Fibroblast of lung (primary cell): ENCODE measurements around the gene HS3ST6. TPM values are rescaled to one million over a fixed set of nuclear protein-coding genes. Genes with fewer than 3 reads are reported as not detected.

Experiments used
- DNase-seq, 2 donors: peaks; one replicate each; pipeline versions ENCODE4 v3.0.0 to v3.0.0-alpha.2; 2010; ENCODE audit warnings: low read depth in 2 of 2
- H2AFZ ChIP-seq: 2 replicates; pipeline ENCODE4 v1.5.1; 2012; ENCODE audit warnings: low read length, control low read depth, inconsistent platforms
- H3K27ac ChIP-seq: 2 replicates; pipeline ENCODE4 v1.5.1; 2011; ENCODE audit warnings: low read length, control low read depth; ENCODE audit not compliant: insufficient read depth
- H3K27me3 ChIP-seq: 2 replicates; pipeline ENCODE4 v1.5.1; 2011; ENCODE audit warnings: mild to moderate bottlenecking, low read length; ENCODE audit not compliant: control insufficient read depth, insufficient read depth
- H3K36me3 ChIP-seq: 2 replicates; pipeline ENCODE4 v1.5.1; 2011; ENCODE audit warnings: low read length; ENCODE audit not compliant: control insufficient read depth, insufficient read depth
- H3K4me1 ChIP-seq: 2 replicates; pipeline ENCODE4 v1.5.1; 2011; ENCODE audit warnings: low read length; ENCODE audit not compliant: control insufficient read depth, insufficient read depth; ENCODE audit errors: extremely low read depth
- H3K4me2 ChIP-seq: 2 replicates; pipeline ENCODE4 v1.5.1; 2011; ENCODE audit warnings: low read length, control low read depth; ENCODE audit not compliant: insufficient read depth; ENCODE audit errors: extremely low read depth
- H3K4me3 ChIP-seq, 4 experiments: fragments of 200-600 bp in 1 of 4; sonication (generic) in 1 of 4; replicated peaks in 1 of 4; 2 replicates each; pipeline ENCODE4 v1.5.1; 2011 to 2016; ENCODE audit warnings: low read length in 4 of 4, low read depth in 3 of 4, mild to moderate bottlenecking in 3 of 4, control low read depth in 2 of 4, inconsistent platforms in 1 of 4, mixed read lengths in 1 of 4; ENCODE audit not compliant: insufficient read depth in 1 of 4; ENCODE audit errors: control extremely low read depth in 1 of 4
- H3K79me2 ChIP-seq: 2 replicates; pipeline ENCODE4 v1.5.1; 2012; ENCODE audit warnings: mild to moderate bottlenecking, low read length, inconsistent platforms; ENCODE audit not compliant: control insufficient read depth, insufficient read depth
- H3K9ac ChIP-seq: 2 replicates; pipeline ENCODE4 v1.5.1; 2011; ENCODE audit warnings: mild to moderate bottlenecking, low read length, control low read depth; ENCODE audit not compliant: insufficient read depth
- H3K9me3 ChIP-seq: 2 replicates; pipeline ENCODE4 v1.5.1; 2012; ENCODE audit warnings: low read depth, low read length; ENCODE audit not compliant: control insufficient read depth, insufficient read depth
- H4K20me1 ChIP-seq: 2 replicates; pipeline ENCODE4 v1.5.1; 2011; ENCODE audit warnings: low read length; ENCODE audit not compliant: control insufficient read depth, insufficient read depth; ENCODE audit errors: extremely low read depth
- EZH2 ChIP-seq: IDR thresholded peaks from 2 replicates; pipeline ENCODE4 v1.5.1; 2012; ENCODE audit warnings: low read length, control low read depth, mild to moderate bottlenecking; ENCODE audit errors: missing control alignments
- polyA plus RNA-seq, 2 donors: library from polyadenylated mRNA; depleted of rRNA in 1 of 2; stranded (reverse) in 1 of 2; unstranded in 1 of 2; fragments of >200 nt; gene quantifications; 2 replicates each; pipeline ENCODE4 v1.2.1, GENCODE V29; 2011 to 2012; ENCODE audit warnings: missing spikeins in 1 of 2
- total RNA-seq: library from RNA; depleted of rRNA; stranded (reverse); fragments of >200 nt; gene quantifications from 2 replicates; pipeline ENCODE4 v1.2.1, GENCODE V29; 2014
- TF ChIP-seq, protein P1 (sequence below), 2 donors: IDR thresholded peaks in 1 of 2; conservative IDR thresholded peaks in 1 of 2; 1 replicate in 1 of 2; 2 replicates in 1 of 2; pipeline ENCODE4 v1.5.1; 2011 to 2012; ENCODE audit warnings: low read length in 2 of 2, control low read depth in 1 of 2, inconsistent platforms in 1 of 2, low read depth in 1 of 2, mild to moderate bottlenecking in 1 of 2

Gene HS3ST6
- total and polyA plus RNA-seq, 2 donors (not counting 1 experiment from before 2014, with no cell fraction given) = not detected

DNA sequence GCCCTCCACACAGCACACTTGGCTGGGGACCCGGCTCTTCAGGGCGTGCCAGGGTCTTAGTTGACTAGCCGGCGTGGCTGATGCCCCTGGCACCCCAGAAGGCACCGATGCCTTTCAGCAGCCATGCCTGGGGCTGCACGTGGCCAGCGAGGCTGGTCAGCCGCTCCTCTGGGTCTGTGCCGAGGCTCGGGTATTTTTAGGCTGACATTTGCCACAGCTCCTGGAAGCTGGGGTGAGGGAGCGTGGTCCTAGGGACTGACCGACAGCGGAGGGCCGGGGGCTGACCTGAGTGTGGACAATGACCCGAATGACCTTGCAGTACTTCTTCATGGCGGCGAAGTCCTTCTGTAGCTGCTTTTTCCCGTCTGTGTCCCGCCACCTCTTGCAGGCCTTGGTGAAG, 32.3 kb upstream of the HS3ST6 start:
- Histone ChIP-seq H3K4me3 (no peak overlapping the region), H4K20me1 (no peaks in the 10 kb centered on the region), H3K27me3 (no peaks in the 10 kb centered on the region), H3K9me3 (no peaks in the 10 kb centered on the region), H3K79me2 (no peaks in the 10 kb centered on the region), H3K36me3 (no peaks in the 10 kb centered on the region), H3K4me1 (no peaks in the 10 kb centered on the region), H3K27ac (no peak overlapping the region), H3K9ac (no peak overlapping the region), H2AFZ (no peak overlapping the region), H3K4me2 (no peak overlapping the region)
- TF ChIP-seq, protein P1, sequence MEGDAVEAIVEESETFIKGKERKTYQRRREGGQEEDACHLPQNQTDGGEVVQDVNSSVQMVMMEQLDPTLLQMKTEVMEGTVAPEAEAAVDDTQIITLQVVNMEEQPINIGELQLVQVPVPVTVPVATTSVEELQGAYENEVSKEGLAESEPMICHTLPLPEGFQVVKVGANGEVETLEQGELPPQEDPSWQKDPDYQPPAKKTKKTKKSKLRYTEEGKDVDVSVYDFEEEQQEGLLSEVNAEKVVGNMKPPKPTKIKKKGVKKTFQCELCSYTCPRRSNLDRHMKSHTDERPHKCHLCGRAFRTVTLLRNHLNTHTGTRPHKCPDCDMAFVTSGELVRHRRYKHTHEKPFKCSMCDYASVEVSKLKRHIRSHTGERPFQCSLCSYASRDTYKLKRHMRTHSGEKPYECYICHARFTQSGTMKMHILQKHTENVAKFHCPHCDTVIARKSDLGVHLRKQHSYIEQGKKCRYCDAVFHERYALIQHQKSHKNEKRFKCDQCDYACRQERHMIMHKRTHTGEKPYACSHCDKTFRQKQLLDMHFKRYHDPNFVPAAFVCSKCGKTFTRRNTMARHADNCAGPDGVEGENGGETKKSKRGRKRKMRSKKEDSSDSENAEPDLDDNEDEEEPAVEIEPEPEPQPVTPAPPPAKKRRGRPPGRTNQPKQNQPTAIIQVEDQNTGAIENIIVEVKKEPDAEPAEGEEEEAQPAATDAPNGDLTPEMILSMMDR (conservative IDR thresholded peaks at IDR 0.05 in 1 of 2, IDR thresholded peaks at IDR 0.05 in 1 of 2; ENCODE audit: low read depth in 1 of 2, low read length in 2 of 2) = no peak
- no peak for TF ChIP-seq EZH2
- no peak for DNase-seq

DNA sequence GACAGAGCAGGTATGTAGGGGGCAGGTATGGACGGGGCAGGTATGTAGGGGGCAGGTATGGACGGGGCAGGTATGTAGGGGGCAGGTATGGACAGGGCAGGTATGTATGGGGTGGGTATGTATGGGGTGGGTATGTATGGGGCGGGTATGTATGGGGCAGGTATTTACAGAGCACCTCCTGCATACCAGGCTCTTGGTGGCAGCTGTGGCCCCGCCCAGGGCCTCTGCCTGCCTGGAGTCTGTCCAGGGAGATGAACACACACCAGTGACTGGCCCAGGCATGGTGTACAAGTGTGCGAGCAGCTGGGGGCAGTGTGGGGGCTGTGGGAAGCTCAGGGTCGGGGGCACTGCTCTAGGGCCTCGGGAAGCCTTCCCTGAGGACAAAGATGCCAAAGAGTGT, 31.8 kb upstream of the HS3ST6 start:
- Histone ChIP-seq H3K4me1 (no peaks in the 10 kb centered on the region), H3K27ac (no peak overlapping the region), H3K79me2 (no peaks in the 10 kb centered on the region), H3K36me3 (no peaks in the 10 kb centered on the region), H4K20me1 (no peaks in the 10 kb centered on the region), H3K9ac (no peak overlapping the region), H3K4me2 (no peak overlapping the region), H2AFZ (no peak overlapping the region), H3K4me3 (no peak overlapping the region), H3K27me3 (no peaks in the 10 kb centered on the region), H3K9me3 (no peaks in the 10 kb centered on the region)
- DNase-seq = no peak
- TF ChIP-seq EZH2 = no peak
- TF ChIP-seq, protein P1 (conservative IDR thresholded peaks at IDR 0.05 in 1 of 2, IDR thresholded peaks at IDR 0.05 in 1 of 2; ENCODE audit: low read depth in 1 of 2, low read length in 2 of 2) = no peak

DNA sequence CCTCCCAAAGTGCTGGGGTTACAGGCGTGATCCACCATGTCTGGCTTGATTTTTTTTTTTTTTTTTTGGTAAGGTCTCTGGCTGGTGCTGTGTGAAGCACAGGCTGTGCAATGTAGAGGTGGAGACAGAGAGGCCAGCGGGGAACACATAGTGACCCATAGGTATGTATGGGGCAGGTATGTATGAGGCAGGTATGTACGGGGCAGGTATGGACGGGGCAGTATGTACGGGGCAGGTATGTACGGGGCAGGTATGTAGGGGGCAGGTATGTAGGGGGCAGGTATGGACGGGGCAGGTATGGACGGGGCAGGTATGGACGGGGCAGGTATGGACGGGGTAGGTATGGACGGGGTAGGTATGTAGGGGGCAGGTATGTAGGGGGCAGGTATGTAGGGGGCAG, 31.3 kb upstream of the HS3ST6 start:
- Histone ChIP-seq H4K20me1 (no peaks in the 10 kb centered on the region), H3K9ac (no peak overlapping the region), H2AFZ (no peak overlapping the region), H3K27ac (no peak overlapping the region), H3K9me3 (no peaks in the 10 kb centered on the region), H3K4me2 (no peak overlapping the region), H3K27me3 (no peaks in the 10 kb centered on the region), H3K79me2 (no peaks in the 10 kb centered on the region), H3K36me3 (no peaks in the 10 kb centered on the region), H3K4me1 (no peaks in the 10 kb centered on the region), H3K4me3 (no peak overlapping the region)
- no peak for TF ChIP-seq EZH2
- TF ChIP-seq, protein P1 (conservative IDR thresholded peaks at IDR 0.05 in 1 of 2, IDR thresholded peaks at IDR 0.05 in 1 of 2; ENCODE audit: low read depth in 1 of 2, low read length in 2 of 2) = no peak
- DNase-seq = no peak
